Left ventricle myocardium superior (tissue), 1 donor: Measurements from ENCODE around the gene LRRC63. TPM values are rescaled to one million over a fixed set of nuclear protein-coding genes. Genes with fewer than 3 reads are reported as not detected.
A peak's percentile ranks its signal among the peaks of the same experiment; 100 is the strongest.
"Not testable (repeated sequence)": the region's sequence is repeated elsewhere in the genome, so short reads cannot be mapped to it uniquely, and the experiment has no call there.

Source experiments
- ATAC-seq: fragments of 200-7000 bp; cut with Tn5 transposase; one replicate; pipeline ENCODE4 v1.9.1; 2020; ENCODE audit warnings: mild to moderate bottlenecking, moderate library complexity
- DNase-seq: peaks from one replicate; pipeline ENCODE4 v3.0.0-alpha.2; 2020
- intact Hi-C: fragments of 100-400 bp; cut with micrococcal nuclease; formaldehyde crosslinking; loops from one replicate; pipeline ENCODE4 v1.11.0; 2022
- long read RNA-seq: library from polyadenylated mRNA; unstranded; transcript quantifications from one replicate; pipeline ENCODE4 v2.0.0, GENCODE V29; 2021
- total RNA-seq: library from RNA; stranded (reverse); fragmentation: NEBNext Ultra II Directional; extraction: Animal tissue kit (Norgen Biotek cat#: 25700); gene quantifications from one replicate; pipeline ENCODE4 v1.2.1, GENCODE V29; 2021
- donor health status: DM: no; HTN: yes; CAD: no; lungs with severe emphysema.

LRRC63 gene
- 0.17 TPM for total RNA-seq
- long read RNA-seq, result 0 reads

- ATAC-seq (peak; percentile 100), DNase-seq (peak; percentile 88)
- intact Hi-C loops, result no loop called here
These were observed at the start of gene LRRC63 for GRCh38 chr13:46211483-46212351. Gene LRRC63 (plus strand): TSS chr13:46211928. CDS start chr13:46213035, 1,107 bp downstream.

- DNase-seq, intact Hi-C loops, ATAC-seq: not testable (repeated sequence)
These were observed 49.0 kb upstream of the LRRC63 start for GRCh38 chr13:46162741-46163140.

- no peak for ATAC-seq
- DNase-seq, result no peak
- intact Hi-C loops, result no loop called here
These were observed 47.1 kb upstream of the LRRC63 start for GRCh38 chr13:46164661-46165060.

- intact Hi-C loops, result no loop called here
- DNase-seq, result no peak
- no peak for ATAC-seq
These were observed 46.1 kb upstream of the LRRC63 start for GRCh38 chr13:46165485-46166223.

- intact Hi-C loops, result no loop called here
- DNase-seq (no peak), ATAC-seq (no peak)
These were observed 45.5 kb upstream of the LRRC63 start for GRCh38 chr13:46166224-46166584.

GRCh38 chr13:46166947-46167610 lies 44.6 kb upstream of the LRRC63 start:
- DNase-seq (no peak), ATAC-seq (no peak)
- intact Hi-C loops, result no loop called here

- DNase-seq, result no peak
- intact Hi-C loops, result no loop called here
- peak; percentile 64 for ATAC-seq
These were observed 43.4 kb upstream of the LRRC63 start for GRCh38 chr13:46168341-46168740.

GRCh38 chr13:46168783-46169182 lies 42.9 kb upstream of the LRRC63 start:
- no peak for ATAC-seq
- DNase-seq, result no peak
- intact Hi-C loops, result no loop called here

GRCh38 chr13:46169758-46170157 lies 42.0 kb upstream of the LRRC63 start:
- DNase-seq (no peak), ATAC-seq (no peak)
- intact Hi-C loops, result no loop called here

GRCh38 chr13:46170268-46170667 lies 41.5 kb upstream of the LRRC63 start:
- intact Hi-C loops, result no loop called here
- DNase-seq (no peak), ATAC-seq (no peak)

- DNase-seq, result no peak
These were observed 41.0 kb upstream of the LRRC63 start for GRCh38 chr13:46170687-46171086.

GRCh38 chr13:46171217-46171616 lies 40.5 kb upstream of the LRRC63 start:
- ATAC-seq (peak; percentile 63), DNase-seq (no peak)
- intact Hi-C loops, result no loop called here

More at GRCh38 chr13:46170687-46171086, 41.0 kb upstream of the LRRC63 start:
- intact Hi-C loops, result no loop called here
- peak; percentile 71 for ATAC-seq

- intact Hi-C loops, result no loop called here
- DNase-seq, result no peak
- no peak for ATAC-seq
These were observed 40.0 kb upstream of the LRRC63 start for GRCh38 chr13:46171739-46172138.

GRCh38 chr13:46172531-46172991 lies 39.2 kb upstream of the LRRC63 start:
- ATAC-seq (peak; percentile 34), DNase-seq (no peak)
- intact Hi-C loops, result no loop called here

- ATAC-seq (no peak), DNase-seq (no peak)
- intact Hi-C loops, result no loop called here
These were observed 38.1 kb upstream of the LRRC63 start for GRCh38 chr13:46173656-46174055.

GRCh38 chr13:46176756-46177155 lies 35.0 kb upstream of the LRRC63 start:
- ATAC-seq (peak; percentile 71), DNase-seq (no peak)
- intact Hi-C loops, result no loop called here

GRCh38 chr13:46178143-46178542 lies 33.6 kb upstream of the LRRC63 start:
- DNase-seq (no peak), ATAC-seq (peak; percentile 55)
- intact Hi-C loops, result no loop called here

- intact Hi-C loops, result no loop called here
- DNase-seq, result no peak
- ATAC-seq, result no peak
These were observed 32.9 kb upstream of the LRRC63 start for GRCh38 chr13:46178821-46179220.

GRCh38 chr13:46179491-46179908 lies 32.2 kb upstream of the LRRC63 start:
- intact Hi-C loops, result no loop called here
- ATAC-seq, result no peak
- DNase-seq, result peak; percentile 57
